Measurements from ENCODE around the gene PRIM2.
A peak's percentile ranks its signal among the peaks of the same experiment; 100 is the strongest.
"Not testable (repeated sequence)": the region's sequence is repeated elsewhere in the genome, so short reads cannot be mapped to it uniquely, and the experiment has no call there.

The PRIM2 gene

DNA sequence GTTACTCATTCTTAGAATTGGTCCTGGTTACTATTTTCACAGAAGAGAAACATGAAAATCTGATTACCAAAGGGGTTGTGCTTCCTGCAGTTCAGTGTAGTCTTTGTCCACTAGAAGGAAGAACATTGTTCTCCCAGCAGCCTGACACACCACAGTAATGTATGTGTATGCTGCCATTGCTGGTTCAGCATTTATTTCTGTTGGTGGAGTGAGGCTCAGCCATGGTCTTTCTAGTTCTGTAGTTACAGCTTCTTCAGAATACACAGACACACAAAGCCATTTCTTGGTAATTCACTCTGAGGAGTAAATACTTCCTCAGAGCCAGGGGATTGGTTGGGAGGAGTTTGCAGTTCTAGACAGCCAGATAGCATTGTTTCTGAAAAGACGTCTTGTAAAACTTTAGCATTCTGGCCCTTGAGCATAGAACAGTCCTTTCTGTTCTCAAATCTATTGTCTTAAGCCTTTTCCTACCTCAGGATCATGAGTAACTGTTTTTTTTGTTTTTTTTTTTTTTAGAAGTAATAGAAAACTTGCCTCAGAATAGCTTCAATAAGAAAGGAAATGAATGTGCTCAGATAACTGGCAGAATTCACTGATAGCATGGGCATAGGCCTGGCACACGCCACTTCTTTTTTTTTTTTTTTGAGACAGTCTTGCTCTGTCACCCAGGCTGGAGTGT lies 128.5 kb downstream of the PRIM2 start:
- DNase-seq (ENCODE audit: low read depth), result not testable (repeated sequence)

DNA sequence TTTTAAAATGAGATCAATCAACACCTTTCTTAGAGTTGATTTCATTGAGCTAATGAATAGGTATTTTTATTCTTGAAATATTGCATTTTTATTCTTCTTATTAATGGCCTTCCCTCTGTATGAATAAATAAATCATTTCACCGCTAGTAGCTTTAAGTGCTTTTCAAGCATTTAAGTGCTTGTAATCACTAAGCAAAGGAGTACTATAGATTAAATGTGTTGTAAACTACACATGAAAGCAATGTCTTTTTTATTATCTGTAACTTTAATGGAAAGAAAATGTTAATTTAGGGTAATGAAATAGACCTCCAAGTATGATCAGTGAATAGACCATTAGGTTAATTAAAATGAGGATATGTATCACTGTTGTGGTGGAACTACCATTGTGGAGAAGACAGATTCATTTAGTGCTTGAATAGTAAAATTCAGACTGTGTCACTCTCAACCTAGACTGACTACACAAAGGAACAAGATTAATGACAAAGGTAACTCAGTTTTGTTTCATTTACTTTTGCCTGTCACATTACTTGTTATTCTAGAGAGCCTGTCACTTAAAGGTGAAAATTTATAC lies 132.2 kb downstream of the PRIM2 start:
- not testable (repeated sequence) for DNase-seq (ENCODE audit: low read depth)

DNA sequence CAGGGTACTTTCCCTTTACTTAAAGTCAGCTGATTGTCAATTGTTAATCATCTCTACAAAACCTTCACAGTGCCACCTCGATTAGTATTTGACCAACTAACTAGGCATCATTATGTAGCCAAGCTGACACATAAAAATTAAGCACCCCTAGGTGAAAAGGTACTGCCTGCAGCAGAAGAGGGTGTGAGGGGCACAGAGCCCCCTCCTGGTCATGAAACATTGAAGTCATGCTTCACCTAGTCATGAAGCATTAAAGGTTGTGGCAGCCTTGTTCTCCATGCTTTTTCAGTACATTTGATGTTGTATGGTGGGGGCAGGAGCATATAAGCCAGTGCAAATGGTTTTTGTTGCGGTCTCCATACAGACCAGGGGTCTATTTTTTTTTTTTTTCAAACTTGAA lies 142.4 kb downstream of the PRIM2 start:
- DNase-seq (ENCODE audit: low read depth), result not testable (repeated sequence)

DNA sequence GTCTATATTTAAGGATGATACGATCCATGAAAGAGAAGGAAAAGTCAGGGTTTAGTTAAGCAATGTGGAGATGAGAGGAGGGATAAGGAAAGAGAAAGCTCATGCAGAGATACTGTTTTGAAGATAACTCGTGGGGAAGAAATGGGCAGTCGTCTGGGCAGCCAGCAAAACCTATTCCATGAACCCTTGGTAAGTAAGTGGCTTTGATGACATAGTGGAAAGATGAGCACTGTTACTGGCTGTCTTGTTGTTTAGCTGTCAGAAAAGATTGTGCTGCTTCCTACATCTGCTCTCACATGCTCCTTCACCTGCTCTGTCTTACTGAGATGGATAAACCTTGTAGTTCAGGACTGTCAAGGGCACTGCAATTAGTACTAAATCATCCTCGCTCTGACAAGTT lies 143.6 kb downstream of the PRIM2 start:
- not testable (repeated sequence) for DNase-seq (ENCODE audit: low read depth)

DNA sequence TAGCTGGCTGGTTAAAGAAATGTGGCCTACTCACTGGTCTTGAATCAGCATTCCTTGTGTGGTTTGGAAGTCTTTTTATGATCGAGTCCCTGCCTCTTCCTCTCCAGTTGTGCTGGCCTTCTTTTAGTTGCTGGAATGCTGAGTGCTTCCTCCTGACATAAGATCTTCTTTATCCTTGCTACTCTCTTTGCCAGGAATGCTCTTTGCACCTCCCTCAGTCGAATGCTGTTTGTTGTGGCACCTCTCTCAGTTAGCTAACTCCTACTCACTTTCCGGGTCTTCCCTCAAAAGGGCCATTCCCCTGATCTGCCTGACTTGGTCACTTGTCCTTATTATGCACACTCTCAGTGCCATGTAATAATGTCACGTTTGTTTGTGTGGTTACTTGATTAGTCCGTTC lies 146.4 kb downstream of the PRIM2 start:
- DNase-seq (ENCODE audit: low read depth), result peak; percentile 9

DNA sequence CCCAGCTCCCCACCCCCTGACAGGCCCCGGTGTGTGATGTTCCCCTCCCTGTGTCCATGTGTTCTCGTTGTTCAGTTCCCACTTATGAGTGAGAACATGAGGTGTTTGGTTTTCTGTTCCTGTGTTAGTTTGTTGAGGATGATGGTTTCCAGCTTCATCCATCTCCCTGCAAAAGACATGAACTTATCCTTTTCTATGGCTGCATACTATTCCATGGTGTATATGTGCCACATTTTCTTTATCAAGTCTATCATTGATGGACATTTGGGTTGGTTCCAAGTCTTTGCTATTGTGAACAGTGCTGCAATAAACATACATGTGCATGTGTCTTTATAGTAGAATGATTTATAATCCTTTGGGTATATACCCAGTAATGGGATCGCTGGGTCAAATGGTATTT lies 148.5 kb downstream of the PRIM2 start:
- not testable (repeated sequence) for DNase-seq (ENCODE audit: low read depth)

DNA sequence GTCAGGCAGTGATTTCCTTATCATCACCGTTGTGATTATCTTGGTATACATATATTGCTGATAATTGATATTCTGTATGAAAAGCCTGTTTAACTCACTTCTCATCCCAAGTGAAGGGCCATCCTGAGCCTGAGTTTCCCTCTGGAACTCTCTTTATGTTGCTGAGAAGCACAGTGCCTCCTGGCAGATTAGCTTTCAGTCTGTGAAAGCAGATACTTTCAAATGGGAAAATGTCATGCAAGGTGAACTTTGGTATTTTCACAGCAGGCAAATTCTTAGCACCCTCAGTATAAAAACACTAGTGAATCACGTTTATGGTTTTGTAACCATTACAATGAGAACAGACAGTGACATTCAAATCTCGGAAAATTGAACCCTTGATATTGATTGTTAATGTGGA lies 151.6 kb downstream of the PRIM2 start:
- DNase-seq (ENCODE audit: low read depth), result peak; percentile 6

DNA sequence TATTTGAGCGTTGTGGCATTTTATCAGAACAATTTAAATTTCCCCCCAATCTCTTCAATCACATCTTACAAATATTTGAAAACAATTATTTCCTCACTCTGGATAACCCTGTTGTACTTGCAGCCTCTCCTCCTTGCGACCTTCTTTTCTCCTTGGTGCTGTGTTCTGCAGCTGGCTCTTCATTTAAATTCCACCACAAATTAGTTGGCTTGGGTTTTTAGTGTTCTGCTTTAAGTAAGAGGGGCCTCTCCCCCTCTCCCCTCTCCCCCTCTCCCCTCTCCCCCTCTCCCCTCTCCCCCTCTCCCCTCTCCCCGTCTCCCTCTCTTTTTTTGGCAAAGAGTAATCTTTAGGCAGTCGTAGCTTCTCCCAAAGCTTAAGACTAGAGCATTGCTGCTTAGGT lies 152.7 kb downstream of the PRIM2 start:
- DNase-seq (ENCODE audit: low read depth), result not testable (repeated sequence)

GRCh38 chr6:57471314-57471864 lies 154.0 kb downstream of the PRIM2 start:
- not testable (repeated sequence) for DNase-seq (ENCODE audit: low read depth)

DNA sequence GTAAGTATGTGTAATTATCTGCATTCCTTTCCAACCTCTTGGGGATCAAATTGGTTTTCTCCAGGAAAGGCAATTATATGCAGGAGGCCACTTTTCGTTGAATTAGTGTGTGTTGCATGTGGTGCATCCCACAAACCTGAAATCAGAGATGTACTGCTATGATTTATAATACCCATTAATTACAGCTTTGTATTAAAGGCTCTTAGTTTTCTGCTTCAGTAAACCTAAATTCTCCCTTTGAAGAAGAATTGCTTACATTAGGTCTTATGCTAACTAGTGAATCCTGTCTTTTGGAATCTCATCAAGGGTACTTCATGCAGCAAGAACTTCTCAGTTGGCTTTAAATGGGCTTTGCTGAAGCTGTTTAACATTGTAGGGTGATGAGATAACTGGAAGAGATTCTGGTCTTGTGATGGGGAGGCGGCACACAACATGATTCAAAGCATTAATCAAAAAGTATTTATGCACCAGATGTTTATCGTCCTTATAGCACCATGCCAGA lies 155.5 kb downstream of the PRIM2 start:
- DNase-seq (ENCODE audit: low read depth), result peak; percentile 97

GRCh38 chr6:57474862-57475475 lies 157.5 kb downstream of the PRIM2 start:
- DNase-seq (ENCODE audit: low read depth), result peak; percentile 95

- DNase-seq (ENCODE audit: low read depth), result peak; percentile 79
Observed at GRCh38 chr6:57475656-57476055, 158.2 kb downstream of the PRIM2 start.

DNA sequence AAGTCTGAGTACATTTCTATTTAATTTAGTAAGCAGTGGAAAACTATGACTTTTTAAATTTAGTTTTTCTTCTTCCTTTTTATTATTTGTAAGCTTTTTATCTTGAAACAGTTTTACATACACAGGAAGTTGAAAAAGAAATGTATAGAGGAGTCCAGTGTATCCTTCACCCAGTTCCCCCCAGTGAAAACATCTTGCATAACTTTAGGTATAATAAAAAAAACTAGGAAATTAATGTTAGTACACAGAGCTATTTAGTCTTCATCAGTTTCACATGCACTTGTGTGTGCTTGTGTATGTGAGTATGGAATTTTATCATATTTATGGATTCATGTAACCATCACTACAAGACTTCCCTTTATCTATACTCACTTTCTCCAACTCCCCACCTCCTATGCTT lies 162.8 kb downstream of the PRIM2 start:
- not testable (repeated sequence) for DNase-seq (ENCODE audit: low read depth)

- DNase-seq (ENCODE audit: low read depth), result not testable (repeated sequence)
Observed at GRCh38 chr6:57481121-57481520, 163.7 kb downstream of the PRIM2 start.

DNA sequence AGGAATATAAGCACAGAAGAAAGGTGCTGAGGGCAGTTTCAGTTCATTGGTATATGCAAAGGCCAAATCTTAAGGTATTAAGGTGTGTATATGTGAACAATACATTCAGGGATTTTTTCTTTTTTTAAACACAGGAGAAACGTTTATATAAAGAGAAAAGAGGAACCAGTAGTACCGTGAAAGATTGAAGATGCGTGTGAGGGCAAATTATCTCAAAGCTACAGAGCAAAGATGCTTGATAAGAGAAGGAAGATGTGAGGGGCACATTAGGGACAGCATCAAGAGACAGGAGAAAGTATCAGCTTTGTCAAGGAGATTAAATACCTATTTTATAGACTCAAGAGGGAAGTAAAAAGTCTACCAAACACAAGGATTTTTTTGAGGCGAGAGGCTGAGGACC lies 165.0 kb downstream of the PRIM2 start:
- DNase-seq (ENCODE audit: low read depth), result not testable (repeated sequence)

DNA sequence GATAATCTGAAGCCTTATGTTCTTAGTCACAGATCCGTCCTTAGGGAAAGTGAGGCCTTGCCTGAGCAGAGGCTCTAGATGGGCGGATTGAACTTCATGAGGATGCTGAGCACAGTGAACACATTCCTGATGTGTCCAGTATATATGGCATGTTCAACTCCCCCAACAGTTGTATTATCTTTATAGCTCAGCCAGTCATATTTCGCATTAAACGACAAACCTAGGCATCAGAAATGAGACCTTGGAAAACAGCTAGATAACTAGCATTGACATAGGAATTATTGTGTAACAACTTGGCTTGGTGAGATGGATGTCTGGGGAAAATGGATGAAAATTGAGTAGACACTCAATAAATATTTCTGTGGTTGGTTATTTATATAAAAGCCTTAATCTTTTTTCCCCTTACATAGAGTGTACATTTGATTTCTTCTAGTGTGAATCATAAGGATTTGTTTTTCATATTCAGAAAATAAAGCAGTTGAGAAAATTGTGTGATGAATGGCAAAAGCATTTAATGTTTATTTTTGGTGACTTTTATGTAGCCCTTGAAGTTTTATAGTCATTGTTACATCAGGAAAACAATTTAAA lies 169.2 kb downstream of the PRIM2 start:
- peak; percentile 53 for DNase-seq (ENCODE audit: low read depth)

GRCh38 chr6:57488551-57488950 lies 171.1 kb downstream of the PRIM2 start:
- DNase-seq (ENCODE audit: low read depth), result not testable (repeated sequence)

DNA sequence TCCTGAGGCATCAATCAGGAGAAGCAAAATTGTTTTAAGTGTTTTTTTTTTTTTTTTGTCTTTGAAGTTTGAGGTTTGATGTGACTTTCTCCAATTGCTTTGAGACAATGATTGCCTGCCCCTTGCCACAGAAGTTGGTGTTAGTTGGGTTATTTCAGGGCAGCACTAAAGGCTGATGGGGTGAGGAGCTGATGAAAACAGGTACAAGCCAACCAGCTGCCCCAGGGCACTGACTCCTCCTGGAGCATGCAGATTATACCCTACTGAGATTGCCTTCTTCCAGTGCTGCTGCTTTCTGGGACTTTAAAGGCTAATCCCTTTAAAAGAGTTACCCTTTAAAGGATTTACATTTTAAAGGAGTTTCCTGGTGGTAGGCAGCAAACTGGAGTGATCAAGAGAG lies 172.5 kb downstream of the PRIM2 start:
- not testable (repeated sequence) for DNase-seq (ENCODE audit: low read depth)

DNA sequence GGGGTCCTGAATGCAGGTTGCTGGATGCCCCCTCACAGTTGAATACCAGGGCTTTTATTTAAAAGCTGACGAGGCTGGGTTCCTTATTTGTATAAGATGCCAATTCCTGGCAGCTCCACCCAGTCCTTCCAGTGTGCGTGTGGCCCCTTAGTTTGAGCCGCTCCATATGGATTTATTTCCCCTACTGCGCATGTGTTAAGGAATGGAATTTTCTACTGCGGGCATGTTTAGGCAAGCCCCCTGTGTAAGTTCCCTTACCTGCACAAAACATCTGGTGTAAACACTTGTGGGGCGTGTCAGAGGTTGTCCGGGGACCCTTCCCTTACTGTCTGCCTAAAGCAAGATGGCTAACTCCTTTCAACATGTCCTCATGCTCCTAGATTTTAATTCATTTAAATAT lies 174.4 kb downstream of the PRIM2 start:
- not testable (repeated sequence) for DNase-seq (ENCODE audit: low read depth)

DNA sequence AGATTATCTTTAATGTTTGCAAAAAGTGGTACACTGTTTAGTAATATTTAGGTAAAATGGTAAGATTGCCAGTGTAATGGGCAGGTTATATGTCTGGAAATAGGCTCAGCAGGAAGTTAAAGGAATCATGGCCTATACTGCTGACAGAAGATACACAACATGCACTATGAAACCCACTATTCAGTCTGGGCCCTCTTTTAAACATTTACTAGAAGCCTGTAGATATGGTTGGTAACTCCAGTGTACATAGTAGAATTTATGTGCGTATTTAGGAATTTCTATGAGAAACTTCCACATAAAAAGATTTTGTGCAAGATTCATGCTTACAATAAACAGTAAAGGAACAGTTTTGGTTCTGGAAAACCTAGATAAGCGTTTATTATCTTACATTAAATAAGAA lies 178.8 kb downstream of the PRIM2 start:
- not testable (repeated sequence) for DNase-seq (ENCODE audit: low read depth)

DNA sequence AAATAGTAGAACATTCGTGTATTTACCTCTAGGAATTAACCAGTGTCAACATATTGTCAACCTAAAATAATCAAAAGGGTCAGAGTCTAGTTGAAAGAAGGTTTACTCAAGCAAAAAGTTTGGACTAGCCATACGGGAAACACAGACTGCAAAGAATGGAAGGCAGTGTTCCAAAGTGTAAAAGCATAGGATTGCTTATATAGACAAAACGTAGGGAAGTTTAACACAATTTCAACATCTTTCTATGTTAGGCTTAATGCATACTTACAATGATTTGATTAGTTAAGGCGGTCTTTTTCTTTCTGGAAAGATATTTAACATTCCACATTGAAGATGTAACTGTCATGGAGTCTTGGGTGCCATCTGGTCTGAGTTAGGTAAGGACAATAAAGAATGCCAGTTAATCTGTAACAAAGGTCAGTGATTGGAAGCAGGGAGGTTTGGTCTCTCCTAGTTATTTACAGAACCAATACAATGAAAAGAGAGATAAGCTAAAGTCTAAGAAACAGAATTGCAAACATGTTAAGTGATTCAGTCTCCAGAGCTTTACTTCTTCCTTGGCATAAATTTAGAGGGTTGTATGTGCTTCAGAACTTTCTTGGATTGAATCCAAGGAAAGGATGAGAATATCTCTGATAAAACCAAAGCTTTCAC lies 183.1 kb downstream of the PRIM2 start:
- peak; percentile 65 for DNase-seq (ENCODE audit: low read depth)

DNA sequence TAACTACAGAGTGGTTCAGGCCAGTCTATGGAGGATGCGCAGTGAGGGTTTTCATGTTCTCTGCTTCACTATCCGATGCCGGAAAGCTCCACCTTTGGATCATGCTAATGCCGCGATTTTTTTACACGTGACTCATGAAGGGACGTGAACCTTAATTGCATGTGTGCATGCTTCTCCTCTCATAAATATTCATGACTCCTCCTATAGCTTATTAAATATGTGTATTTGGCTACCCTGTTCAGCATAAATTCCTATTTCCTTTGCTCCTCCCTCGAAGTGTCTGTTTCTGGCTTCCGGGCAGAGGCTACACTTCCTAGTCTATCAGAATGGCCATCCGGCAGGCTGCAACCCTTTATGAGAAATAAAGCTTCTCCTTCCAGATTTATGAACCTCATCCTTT lies 185.0 kb downstream of the PRIM2 start:
- DNase-seq (ENCODE audit: low read depth), result not testable (repeated sequence)
